Measurements from ENCODE around the gene TAAR2.

TAAR2 gene

GRCh38 chr6:132616677-132617076 is 7.4 kb downstream of the TAAR2 start:
- H3K36me3 ChIP-seq (ENCODE audit: control insufficient read depth in 2 of 2, insufficient read depth in 1 of 2, low read length in 2 of 2): no peaks in the 10 kb centered on the region
- TF ChIP-seq SETDB1 (IDR thresholded peaks at IDR 0.05; ENCODE audit: insufficient read length, low read length): no peak
- TF ChIP-seq ZNF26 (tag by site-specific recombination; IDR thresholded peaks at IDR 0.05): no peak
- TF ChIP-seq GLI4 (tag by site-specific recombination; IDR thresholded peaks at IDR 0.05): no peak
- no peak for TF ChIP-seq ZNF133 (tag by site-specific recombination; IDR thresholded peaks at IDR 0.05)
- TF ChIP-seq WT1 (tag by site-specific recombination; IDR thresholded peaks at IDR 0.05): no peak
- TF ChIP-seq ZNF146 (tag by site-specific recombination; IDR thresholded peaks at IDR 0.05): no peak
- TF ChIP-seq TCF7L2 (IDR thresholded peaks at IDR 0.05; ENCODE audit: borderline replicate concordance, low read depth, low read length): no peak
- TF ChIP-seq ZNF280C (tag by site-specific recombination; IDR thresholded peaks at IDR 0.05): no peak
- ChIA-PET CTCF (interaction anchor here (0.7 to 1.6 kb wide), 2 partner anchors 337 to 675 kb away, joined by 3 to 6 read pairs; no protein-coding TSS in a partner anchor), POLR2A (no interaction called here)
- H3K27ac ChIP-seq (ENCODE audit: extremely low read depth, low read depth, low read length): no peak overlapping the region
- no peak overlapping the region for H3K4me3 ChIP-seq (ENCODE audit: low read depth, low read length)
- no peaks in the 10 kb centered on the region for H3K9me3 ChIP-seq (ENCODE audit: control insufficient read depth, insufficient read depth, low read depth, low read length)
- no peaks in the 10 kb centered on the region for H3K4me1 ChIP-seq (ENCODE audit: control insufficient read depth, insufficient read depth, low read length)

GRCh38 chr6:132614554-132614953 is 9.5 kb downstream of the TAAR2 start:
- H3K9me3 ChIP-seq (ENCODE audit: control insufficient read depth, insufficient read depth, low read depth, low read length): no peaks in the 10 kb centered on the region
- ChIA-PET POLR2A (no interaction called here), CTCF (no interaction called here)
- TF ChIP-seq ZNF221 (tag by site-specific recombination; IDR thresholded peaks at IDR 0.05; ENCODE audit: borderline replicate concordance): no peak
- no peak for TF ChIP-seq BCL11B (tag by site-specific recombination; IDR thresholded peaks at IDR 0.05; ENCODE audit: low read depth)
- TF ChIP-seq MYNN (tag by site-specific recombination; IDR thresholded peaks at IDR 0.05; ENCODE audit: borderline replicate concordance): no peak
- TF ChIP-seq ZNF555 (tag by site-specific recombination; conservative IDR thresholded peaks at IDR 0.05): no peak
- TF ChIP-seq YY2 (tag by site-specific recombination; IDR thresholded peaks at IDR 0.05): no peak
- no peak for TF ChIP-seq ZNF394 (tag by site-specific recombination; IDR thresholded peaks at IDR 0.05; ENCODE audit: borderline replicate concordance)
- no peak for TF ChIP-seq KLF16 (tag by site-specific recombination; IDR thresholded peaks at IDR 0.05)
- no peak for TF ChIP-seq ZNF112 (tag by site-specific recombination; IDR thresholded peaks at IDR 0.05)
- no peak for TF ChIP-seq ZNF280D (tag by site-specific recombination; IDR thresholded peaks at IDR 0.05)
- no peak for TF ChIP-seq ZNF473 (tag by site-specific recombination; IDR thresholded peaks at IDR 0.05)
- no peak for TF ChIP-seq ZNF585B (tag by site-specific recombination; IDR thresholded peaks at IDR 0.05)
- H3K4me1 ChIP-seq (ENCODE audit: control insufficient read depth, insufficient read depth, low read length): no peaks in the 10 kb centered on the region
- no peak overlapping the region for H3K4me3 ChIP-seq (ENCODE audit: low read depth, low read length)
- H3K27ac ChIP-seq (ENCODE audit: extremely low read depth, low read depth, low read length): no peak overlapping the region
- H3K36me3 ChIP-seq (ENCODE audit: control insufficient read depth in 2 of 2, insufficient read depth in 1 of 2, low read length in 2 of 2): no peaks in the 10 kb centered on the region
